GM18519 (cell line): ENCODE results near the gene HIKESHI.
A peak's percentile ranks its signal among the peaks of the same experiment; 100 is the strongest.
"Not testable (repeated sequence)": the region's sequence is repeated elsewhere in the genome, so short reads cannot be mapped to it uniquely, and the experiment has no call there.

Experiments
- ATAC-seq: cut with Tn5 transposase; IDR thresholded peaks from one replicate; pipeline ENCODE4 v1.9.1; 2021; ENCODE audit warnings: mild to moderate bottlenecking, moderate library complexity; ENCODE audit not compliant: unreplicated experiment, low FRiP score

Gene HIKESHI

GRCh38 chr11:86292912-86293616 lies 9.0 kb upstream of the HIKESHI start:
- peak; percentile 50 for ATAC-seq

- no peak for ATAC-seq
These were observed 8.0 kb upstream of the HIKESHI start for GRCh38 chr11:86294026-86294425.

DNA sequence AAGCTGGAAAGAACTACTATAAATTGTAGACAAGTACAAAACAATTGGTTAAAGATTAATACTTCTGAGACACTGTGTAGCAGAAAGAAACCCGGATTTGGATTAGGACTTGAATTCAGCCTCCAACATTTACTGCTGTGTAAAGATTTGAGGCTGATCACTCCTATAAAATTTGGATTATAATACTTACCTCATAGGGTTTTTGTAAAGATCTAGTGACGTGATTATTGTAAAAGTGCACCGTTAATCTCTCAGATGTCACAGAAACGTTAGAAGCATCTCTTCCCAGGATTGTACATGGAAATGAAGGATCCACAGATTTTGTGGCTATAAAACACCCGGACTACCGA lies 323 bp upstream of the HIKESHI start:
- ATAC-seq, result no peak

DNA sequence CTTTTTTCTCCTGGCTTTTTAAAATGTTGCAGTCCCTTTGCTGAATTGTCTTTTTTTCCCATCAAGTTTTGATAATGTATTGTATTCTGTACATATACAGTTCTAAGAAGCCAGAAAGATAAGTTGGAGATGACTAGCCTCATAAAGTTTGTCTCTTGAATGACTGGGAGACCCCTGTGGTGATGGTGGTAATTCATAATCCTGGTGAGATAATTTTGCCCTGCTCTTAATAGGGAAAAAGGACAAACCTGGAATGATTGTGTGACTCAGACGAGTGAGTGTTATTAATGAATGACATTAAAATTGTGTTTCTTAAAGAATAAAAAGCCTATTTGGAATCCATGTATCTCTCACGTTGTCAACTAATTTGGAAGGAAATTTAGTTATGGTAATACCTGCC lies 1.2 kb downstream of the HIKESHI start:
- ATAC-seq, result no peak

DNA sequence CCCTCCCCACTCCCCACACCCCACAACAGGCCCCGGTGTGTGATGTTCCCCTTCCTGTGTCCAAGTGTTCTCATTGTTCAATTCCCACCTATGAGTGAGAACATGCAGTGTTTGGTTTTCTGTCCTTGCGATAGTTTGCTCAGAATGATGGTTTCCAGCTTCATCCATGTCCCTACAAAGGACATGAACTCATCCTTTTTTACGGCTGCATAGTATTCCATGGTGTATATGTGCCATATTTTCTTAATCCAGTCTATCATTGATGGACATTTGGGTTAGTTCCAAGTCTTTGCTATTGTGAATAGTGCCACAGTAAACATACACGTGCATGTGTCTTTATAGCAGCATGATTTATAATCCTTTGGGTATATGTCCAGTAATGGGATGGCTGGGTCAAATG lies 6.7 kb downstream of the HIKESHI start:
- not testable (repeated sequence) for ATAC-seq

GRCh38 chr11:86313793-86314192 lies 11.8 kb downstream of the HIKESHI start:
- ATAC-seq, result no peak

GRCh38 chr11:86314636-86315035 lies 12.6 kb downstream of the HIKESHI start:
- ATAC-seq, result no peak

DNA sequence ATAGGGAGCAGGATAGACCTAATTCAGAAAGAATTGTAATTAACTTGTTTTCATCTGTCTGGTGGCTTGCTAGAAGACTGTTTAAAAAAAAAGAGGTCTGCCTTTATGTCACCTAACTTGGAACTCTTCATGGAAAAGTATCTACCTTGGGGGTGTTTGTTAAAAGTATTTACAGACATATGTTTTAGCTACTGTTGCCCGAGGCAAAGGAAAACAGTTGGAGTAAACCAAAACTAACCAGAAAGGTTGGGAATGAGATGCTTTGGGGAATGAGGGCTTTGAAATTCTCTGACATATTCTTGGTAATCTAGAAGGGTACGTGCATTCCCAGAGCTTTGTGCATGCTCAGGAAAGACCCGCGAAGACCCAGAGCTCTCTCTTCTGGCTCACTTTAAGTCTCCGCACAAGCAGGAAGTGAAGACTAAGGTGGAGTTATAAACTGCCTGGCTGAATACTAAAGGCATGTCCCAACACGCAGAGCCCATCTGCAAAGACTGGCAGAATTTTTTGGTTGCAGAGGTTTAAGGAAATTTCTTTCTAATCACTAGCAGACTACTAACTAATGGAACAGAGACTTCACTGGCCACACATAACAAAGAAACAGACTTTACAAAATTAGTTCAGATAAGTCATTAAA lies 33.2 kb downstream of the HIKESHI start:
- ATAC-seq, result no peak

DNA sequence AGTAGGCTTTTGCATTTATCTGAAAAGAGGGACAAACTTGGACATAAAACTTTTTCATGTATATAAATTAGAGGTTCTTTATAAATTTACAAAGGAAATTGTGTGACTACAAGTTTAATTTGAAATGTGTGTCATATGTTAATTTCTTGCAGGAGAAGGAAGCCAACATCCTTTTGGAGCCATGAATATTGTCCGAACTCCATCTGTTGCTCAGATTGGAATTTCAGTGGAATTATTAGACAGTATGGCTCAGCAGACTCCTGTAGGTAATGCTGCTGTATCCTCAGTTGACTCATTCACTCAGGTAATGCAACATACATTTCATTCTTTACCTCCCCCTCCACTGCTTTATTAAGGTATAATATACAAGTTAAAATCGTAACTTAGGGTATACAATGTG lies 35.2 kb downstream of the HIKESHI start:
- ATAC-seq, result no peak

DNA sequence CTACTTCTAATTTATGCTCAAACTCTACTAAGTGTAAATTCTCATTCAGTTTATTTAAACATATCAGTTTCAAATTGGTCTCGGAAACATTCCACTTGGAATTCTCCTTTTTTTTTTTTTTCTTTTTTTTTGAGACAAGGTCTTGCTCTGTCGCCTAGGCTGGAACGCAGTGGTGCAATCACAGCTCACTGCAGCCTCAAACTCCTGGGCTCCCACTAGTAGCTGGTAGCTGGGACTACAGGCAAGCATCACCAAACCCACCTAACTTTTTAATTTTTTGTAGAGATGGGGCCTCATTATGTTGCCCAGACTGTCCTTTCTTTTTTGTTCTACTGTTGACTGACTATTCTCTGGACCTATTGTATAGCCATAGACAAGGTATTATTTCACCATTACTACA lies 39.3 kb downstream of the HIKESHI start:
- no peak for ATAC-seq

GRCh38 chr11:86346513-86346912 lies 44.5 kb downstream of the HIKESHI start:
- ATAC-seq, result no peak

DNA sequence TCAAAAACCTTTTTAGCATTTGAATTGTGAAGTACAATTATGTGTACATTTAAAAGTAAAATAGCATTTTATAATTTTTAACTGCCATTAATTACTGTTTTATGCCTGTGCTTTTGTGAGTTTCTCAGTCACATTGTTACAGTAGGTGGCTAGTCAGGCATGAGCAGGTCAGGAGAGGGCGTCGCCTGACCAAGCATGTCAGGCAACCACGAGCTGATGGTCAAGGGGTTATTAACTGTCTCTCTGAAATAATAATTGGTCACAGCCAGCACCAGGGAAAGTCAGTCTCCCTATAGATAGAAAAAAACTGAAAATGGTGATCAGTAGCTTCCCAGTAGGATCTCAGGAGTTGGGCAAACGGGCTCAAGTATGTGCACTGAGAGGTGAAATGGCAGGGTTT lies 53.2 kb downstream of the HIKESHI start:
- no peak for ATAC-seq

DNA sequence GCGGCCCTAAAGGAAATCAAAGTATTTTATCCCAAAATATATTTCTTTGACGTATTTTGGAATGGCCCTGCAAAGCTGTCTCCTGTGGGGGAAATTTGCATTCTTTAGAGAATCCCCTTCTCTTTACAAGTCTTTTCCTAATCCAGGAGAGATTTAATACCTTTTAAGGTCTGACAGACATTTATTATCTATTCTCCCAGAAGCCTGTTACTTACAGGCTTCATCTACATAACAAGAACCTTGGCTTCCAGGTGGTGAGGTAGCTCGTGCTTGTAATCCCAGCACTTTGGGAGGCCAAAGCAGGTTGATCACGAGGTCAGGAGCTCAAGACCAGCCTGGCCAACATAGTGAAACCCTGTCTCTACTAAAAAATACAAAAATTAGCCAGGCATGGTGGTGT lies 55.4 kb downstream of the HIKESHI start:
- ATAC-seq, result not testable (repeated sequence)

GRCh38 chr11:86358720-86359119 lies 56.7 kb downstream of the HIKESHI start:
- no peak for ATAC-seq

GRCh38 chr11:86360775-86361395 lies 58.8 kb downstream of the HIKESHI start:
- ATAC-seq, result no peak

DNA sequence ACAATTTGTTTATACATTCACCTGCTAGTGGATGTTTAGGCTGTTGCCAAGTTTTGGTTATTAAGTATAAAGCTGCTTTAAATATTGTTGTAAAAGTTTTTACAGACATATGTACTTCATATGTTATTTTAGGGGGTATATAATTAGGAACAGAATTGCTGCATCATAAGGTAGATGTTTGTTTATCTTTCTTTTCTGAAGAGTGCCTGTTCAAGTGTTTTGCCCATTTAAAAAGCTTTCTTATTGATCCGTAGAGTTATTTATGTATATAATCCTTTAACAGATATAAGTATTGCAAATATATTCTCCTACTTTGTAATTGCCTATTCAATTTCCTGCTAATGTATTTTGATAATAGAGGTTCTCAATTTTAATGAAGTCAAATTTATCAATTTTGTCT lies 61.4 kb downstream of the HIKESHI start:
- ATAC-seq, result no peak

GRCh38 chr11:86365546-86365945 lies 63.5 kb downstream of the HIKESHI start:
- no peak for ATAC-seq

DNA sequence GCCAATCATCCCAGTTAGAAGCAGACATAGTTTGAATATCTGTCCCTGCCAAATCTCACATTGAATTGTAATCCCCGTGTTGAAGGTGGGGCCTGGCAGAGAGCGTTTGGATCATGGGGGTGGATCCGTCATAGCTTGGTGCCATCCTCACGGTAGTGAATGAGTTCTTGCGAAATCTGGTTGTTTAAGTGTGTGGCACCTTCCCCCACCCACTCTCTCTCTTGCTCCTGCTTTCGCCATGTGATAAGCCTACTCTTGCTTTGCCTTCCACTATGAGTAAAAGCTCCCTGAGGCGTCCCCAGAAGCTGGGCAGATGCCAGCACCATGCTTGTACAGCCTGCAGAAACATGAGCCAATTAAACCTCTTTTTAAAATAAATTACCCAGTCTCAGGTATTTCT lies 67.6 kb downstream of the HIKESHI start:
- ATAC-seq, result no peak

- ATAC-seq, result no peak
These were observed 68.1 kb downstream of the HIKESHI start for GRCh38 chr11:86370171-86370570.

DNA sequence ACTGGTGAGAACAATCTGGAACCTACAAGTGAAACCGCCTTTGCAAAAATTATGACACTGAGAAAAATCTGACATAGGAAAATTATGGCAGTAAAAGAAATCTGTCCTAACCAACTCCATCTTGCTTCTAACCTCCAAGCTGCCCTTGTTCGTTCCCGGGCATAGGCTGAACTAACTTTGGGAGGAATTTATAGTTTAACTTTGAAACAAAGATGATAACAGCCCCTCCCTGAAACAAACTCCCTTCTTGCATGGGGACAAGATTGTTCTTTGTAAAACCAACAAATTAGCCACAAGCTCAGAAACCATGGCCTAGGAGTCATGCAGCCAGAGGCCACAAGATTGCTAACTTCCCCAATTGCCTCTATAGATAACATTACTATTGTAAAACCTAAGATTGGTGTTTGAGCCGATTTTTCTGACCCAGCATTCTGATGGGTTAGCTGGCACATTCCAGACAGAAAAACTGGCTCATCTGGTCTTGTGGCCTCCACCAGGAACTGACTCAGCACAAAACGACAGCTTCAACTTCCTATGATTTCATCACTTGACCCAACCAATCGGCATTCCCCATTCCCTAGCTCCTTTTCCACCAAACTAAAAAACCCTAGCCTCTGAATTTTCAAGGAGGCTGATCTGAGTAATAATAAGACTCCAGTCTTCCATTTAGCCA lies 69.0 kb downstream of the HIKESHI start:
- no peak for ATAC-seq

DNA sequence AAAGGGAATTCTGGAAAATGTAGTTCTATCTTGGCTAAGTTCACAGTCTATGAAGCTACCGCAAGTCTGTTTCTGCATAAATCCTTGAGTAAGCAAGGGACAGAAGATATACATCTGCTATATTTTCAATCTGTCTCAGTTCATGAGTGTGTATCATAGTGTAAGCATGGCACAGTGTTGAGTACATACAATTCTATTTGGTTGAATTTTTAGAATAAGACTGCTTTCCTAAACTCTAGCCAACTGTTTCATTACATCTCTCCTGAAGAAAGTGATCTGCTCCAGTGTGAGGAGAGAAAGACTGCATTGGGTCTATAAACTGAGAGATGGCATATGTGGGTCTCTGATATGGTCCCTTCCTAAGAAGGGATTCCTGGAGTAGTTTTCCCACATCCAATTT lies 70.0 kb downstream of the HIKESHI start:
- no peak for ATAC-seq

DNA sequence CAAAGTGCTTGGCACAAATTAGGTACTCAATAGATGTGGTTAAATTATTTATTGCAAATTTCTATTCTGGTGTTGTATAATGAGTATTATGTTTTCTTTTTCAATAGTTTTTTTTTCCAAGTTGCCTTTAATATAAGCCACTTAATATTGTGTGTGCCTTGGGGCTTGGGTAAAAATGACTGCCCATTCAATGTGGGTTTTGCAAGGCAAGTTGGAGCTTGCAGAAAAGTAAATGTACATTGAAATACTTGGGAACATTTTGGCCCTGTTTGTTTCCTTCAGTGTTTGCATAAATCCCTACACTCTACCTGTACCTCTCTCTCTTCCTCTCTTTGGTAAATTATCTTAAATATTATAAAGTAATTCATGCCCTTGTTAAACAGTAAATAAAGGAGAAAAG lies 70.5 kb downstream of the HIKESHI start:
- ATAC-seq, result no peak
